Measurements from ENCODE around the gene ZMYND8. TPM values are rescaled to one million over a fixed set of nuclear protein-coding genes. Genes with fewer than 3 reads are reported as not detected.
A peak's percentile ranks its signal among the peaks of the same experiment; 100 is the strongest.

ZMYND8 gene
- total RNA-seq, 6 experiments from 2014 or later = 27.8 to 38.3 (median 34.8) TPM

- TF ChIP-seq, protein P1, sequence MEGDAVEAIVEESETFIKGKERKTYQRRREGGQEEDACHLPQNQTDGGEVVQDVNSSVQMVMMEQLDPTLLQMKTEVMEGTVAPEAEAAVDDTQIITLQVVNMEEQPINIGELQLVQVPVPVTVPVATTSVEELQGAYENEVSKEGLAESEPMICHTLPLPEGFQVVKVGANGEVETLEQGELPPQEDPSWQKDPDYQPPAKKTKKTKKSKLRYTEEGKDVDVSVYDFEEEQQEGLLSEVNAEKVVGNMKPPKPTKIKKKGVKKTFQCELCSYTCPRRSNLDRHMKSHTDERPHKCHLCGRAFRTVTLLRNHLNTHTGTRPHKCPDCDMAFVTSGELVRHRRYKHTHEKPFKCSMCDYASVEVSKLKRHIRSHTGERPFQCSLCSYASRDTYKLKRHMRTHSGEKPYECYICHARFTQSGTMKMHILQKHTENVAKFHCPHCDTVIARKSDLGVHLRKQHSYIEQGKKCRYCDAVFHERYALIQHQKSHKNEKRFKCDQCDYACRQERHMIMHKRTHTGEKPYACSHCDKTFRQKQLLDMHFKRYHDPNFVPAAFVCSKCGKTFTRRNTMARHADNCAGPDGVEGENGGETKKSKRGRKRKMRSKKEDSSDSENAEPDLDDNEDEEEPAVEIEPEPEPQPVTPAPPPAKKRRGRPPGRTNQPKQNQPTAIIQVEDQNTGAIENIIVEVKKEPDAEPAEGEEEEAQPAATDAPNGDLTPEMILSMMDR (IDR thresholded peaks at IDR 0.05) = no peak
- Mint-ChIP-seq H3K4me1 (ENCODE audit: low read depth) (peaks cover 6% of the 10 kb centered on the region), H3K9me3 (no peaks in the 10 kb centered on the region), H3K36me3 (ENCODE audit: low read depth) (no peaks in the 10 kb centered on the region), H3K27ac (no peak overlapping the region), H3K4me3 (no peak overlapping the region), H3K27me3 (ENCODE audit: insufficient read depth) (no peaks in the 10 kb centered on the region; the same call in 1 of the 2 replicates)
- no peak for DNase-seq
These were observed 8.7 kb upstream of the ZMYND8 start for GRCh38 chr20:47365023-47365764.

GRCh38 chr20:47362361-47363219 lies 6.1 kb upstream of the ZMYND8 start:
- Mint-ChIP-seq H3K4me3 (no peak overlapping the region), H3K27me3 (ENCODE audit: insufficient read depth) (no peaks in the 10 kb centered on the region; the same call in 1 of the 2 replicates), H3K27ac (peak overlapping the region; percentile 52), H3K9me3 (no peaks in the 10 kb centered on the region), H3K36me3 (ENCODE audit: low read depth) (no peaks in the 10 kb centered on the region), H3K4me1 (ENCODE audit: low read depth) (peaks cover 6% of the 10 kb centered on the region)
- no peak for DNase-seq
- TF ChIP-seq, protein P1 (IDR thresholded peaks at IDR 0.05) = no peak

GRCh38 chr20:47361057-47361915 lies 4.8 kb upstream of the ZMYND8 start:
- Mint-ChIP-seq H3K27ac (no peak overlapping the region; the same call in 1 of the 2 replicates), H3K36me3 (ENCODE audit: low read depth) (no peaks in the 10 kb centered on the region), H3K4me3 (peak overlapping the region; percentile 73), H3K27me3 (ENCODE audit: insufficient read depth) (no peaks in the 10 kb centered on the region; the same call in 1 of the 2 replicates), H3K4me1 (ENCODE audit: low read depth) (peaks cover 6% of the 10 kb centered on the region), H3K9me3 (no peaks in the 10 kb centered on the region)
- TF ChIP-seq, protein P1 (IDR thresholded peaks at IDR 0.05) = no peak
- no peak for DNase-seq

- Mint-ChIP-seq H3K36me3 (ENCODE audit: low read depth) (no peaks in the 10 kb centered on the region), H3K27ac (no peak overlapping the region; the same call in 1 of the 2 replicates), H3K4me3 (peak overlapping the region; percentile 73), H3K27me3 (ENCODE audit: insufficient read depth) (no peaks in the 10 kb centered on the region; the same call in 1 of the 2 replicates), H3K9me3 (no peaks in the 10 kb centered on the region), H3K4me1 (ENCODE audit: low read depth) (peaks cover 6% of the 10 kb centered on the region)
- DNase-seq = peak; percentile 83
- TF ChIP-seq, protein P1 (IDR thresholded peaks at IDR 0.05) = no peak
These were observed 4.0 kb upstream of the ZMYND8 start for GRCh38 chr20:47360297-47361056.
